Neural cell (in vitro differentiated cells): ENCODE measurements around the gene CIBAR2. TPM values are rescaled to one million over a fixed set of nuclear protein-coding genes. Genes with fewer than 3 reads are reported as not detected.

Experiments
- H2AFZ ChIP-seq: fragments of 200-600, 300-800 bp; sonication (generic), shearing (Covaris generic); 2 replicates; pipeline ENCODE4 v1.6.0; 2014; ENCODE audit warnings: low read depth, mild to moderate bottlenecking, antibody characterized with exemption, low read length, moderate library complexity
- H3F3A ChIP-seq: fragments of 200-600 bp; shearing (Covaris generic); 2 replicates; pipeline ENCODE4 v1.6.1; 2016; ENCODE audit warnings: mild to moderate bottlenecking, moderate library complexity, mixed read lengths, antibody characterized with exemption, low read length; ENCODE audit not compliant: insufficient read depth, poor library complexity, severe bottlenecking
- H3K27ac ChIP-seq: fragments of 200-600, 300-800 bp; sonication (generic), shearing (Covaris generic); 2 replicates; pipeline ENCODE4 v1.5.1; 2014; ENCODE audit warnings: mild to moderate bottlenecking, low read length, moderate library complexity
- H3K27me3 ChIP-seq: fragments of 300-800, 200-600 bp; sonication (generic), shearing (Covaris generic); 2 replicates; pipeline ENCODE4 v1.6.0; 2014; ENCODE audit warnings: mild to moderate bottlenecking, low read depth, low read length, moderate library complexity; ENCODE audit not compliant: insufficient read depth
- H3K36me3 ChIP-seq: fragments of 300-800, 200-600 bp; sonication (generic), shearing (Covaris generic); 2 replicates; pipeline ENCODE4 v1.5.1; 2014; ENCODE audit warnings: mild to moderate bottlenecking, antibody characterized with exemption, low read length, moderate library complexity; ENCODE audit not compliant: insufficient read depth
- H3K4me2 ChIP-seq: fragments of 300-800, 200-600 bp; sonication (generic), shearing (Covaris generic); 2 replicates; pipeline ENCODE4 v1.6.0; 2014; ENCODE audit warnings: mild to moderate bottlenecking, low read length
- H3K4me3 ChIP-seq: fragments of 300-800, 200-600 bp; sonication (generic), shearing (Covaris generic); 2 replicates; pipeline ENCODE4 v1.5.1; 2014; ENCODE audit warnings: mild to moderate bottlenecking, low read length, moderate library complexity
- H3K79me2 ChIP-seq: fragments of 200-600 bp; shearing (Covaris generic); replicated peaks from 2 replicates; pipeline ENCODE4 v1.6.0; 2014; ENCODE audit warnings: mild to moderate bottlenecking, low read length, moderate library complexity; ENCODE audit not compliant: insufficient read depth
- H3K9ac ChIP-seq: fragments of 300-800, 200-600 bp; sonication (generic), shearing (Covaris generic); 2 replicates; pipeline ENCODE4 v1.6.1; 2016; ENCODE audit warnings: mild to moderate bottlenecking, low read length, mixed read lengths
- H3K9me2 ChIP-seq: fragments of 200-600 bp; shearing (Covaris generic); 2 replicates; pipeline ENCODE4 v1.6.1; 2016; ENCODE audit warnings: mild to moderate bottlenecking, low read length, mixed read lengths; ENCODE audit not compliant: insufficient read depth
- H3K9me3 ChIP-seq: fragments of 200-600, 300-800 bp; sonication (generic), shearing (Covaris generic); 2 replicates; pipeline ENCODE4 v1.6.1; 2016; ENCODE audit warnings: mild to moderate bottlenecking, mixed run types, low read length, moderate library complexity, mixed read lengths
- H4K20me1 ChIP-seq: fragments of 200-600 bp; shearing (Covaris generic); 2 replicates; pipeline ENCODE4 v1.6.1; 2016; ENCODE audit warnings: mild to moderate bottlenecking, mixed run types; ENCODE audit not compliant: insufficient read depth
- EP300 ChIP-seq: fragments of 450-650 bp; conservative IDR thresholded peaks from 2 replicates; pipeline ENCODE4 v1.6.1; 2014; ENCODE audit warnings: antibody characterized with exemption, mild to moderate bottlenecking, moderate library complexity; ENCODE audit not compliant: poor library complexity, severe bottlenecking
- EZH2 ChIP-seq: fragments of 200-600, 300-800 bp; shearing (Covaris generic), sonication (generic); IDR thresholded peaks from 2 replicates; pipeline ENCODE4 v1.6.1; 2014; ENCODE audit warnings: antibody characterized with exemption, low read length, borderline replicate concordance, mild to moderate bottlenecking; ENCODE audit not compliant: insufficient read depth, poor library complexity, severe bottlenecking
- MXI1 ChIP-seq: fragments of 450-650 bp; conservative IDR thresholded peaks from 2 replicates; pipeline ENCODE4 v1.6.1; 2014; ENCODE audit warnings: antibody characterized with exemption, mild to moderate bottlenecking; ENCODE audit not compliant: poor library complexity, severe bottlenecking
- POLR2AphosphoS5 ChIP-seq: IDR thresholded peaks from 2 replicates; pipeline ENCODE4 v1.6.1; 2012
- RAD21 ChIP-seq: fragments of 450-650 bp; conservative IDR thresholded peaks from 2 replicates; pipeline ENCODE4 v1.6.1; 2014; ENCODE audit warnings: antibody characterized with exemption, mild to moderate bottlenecking, moderate library complexity
- SMC3 ChIP-seq: fragments of 450-650 bp; conservative IDR thresholded peaks from 2 replicates; pipeline ENCODE4 v1.6.1; 2014; ENCODE audit warnings: antibody characterized with exemption, mild to moderate bottlenecking, moderate library complexity; ENCODE audit not compliant: poor library complexity
- TAF1 ChIP-seq: IDR thresholded peaks from 2 replicates; pipeline ENCODE4 v1.6.1; 2012; ENCODE audit warnings: low read depth
- polyA plus RNA-seq: library from polyadenylated mRNA; depleted of rRNA; stranded (reverse); fragments of >200 nt; gene quantifications from 2 replicates; pipeline ENCODE4 v1.2.3, GENCODE V29; 2014
- TF ChIP-seq, protein P1 (sequence below): fragments of 450-650 bp; IDR thresholded peaks from 2 replicates; pipeline ENCODE4 v1.5.1; 2014; ENCODE audit warnings: antibody characterized with exemption, mild to moderate bottlenecking, moderate library complexity; ENCODE audit not compliant: poor library complexity, severe bottlenecking
- TF ChIP-seq, protein P2 (sequence below): IDR thresholded peaks from 2 replicates; pipeline ENCODE4 v1.6.1; 2012; ENCODE audit warnings: borderline replicate concordance

CIBAR2 gene
- polyA plus RNA-seq, 1 donor from 2014 or later, result not detected

DNA sequence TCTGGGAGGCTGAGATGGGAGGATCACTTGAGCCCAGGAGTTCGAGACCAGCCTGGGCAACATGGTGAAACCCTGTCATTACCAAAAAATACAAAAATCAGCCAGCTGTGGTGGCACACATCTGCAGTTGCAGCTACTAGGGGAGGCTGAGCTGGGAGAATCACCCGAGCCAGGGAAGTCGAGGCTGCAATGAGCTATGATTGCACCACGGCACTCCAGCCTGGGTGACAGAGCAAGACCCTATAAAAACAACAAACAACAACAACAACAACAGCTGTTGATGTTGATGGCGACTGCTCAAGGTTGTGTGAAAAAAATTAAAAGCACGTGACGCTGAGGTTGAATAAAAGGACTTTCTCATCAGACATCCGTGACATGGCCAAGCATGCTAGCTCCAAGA is 40.8 kb upstream of the CIBAR2 start:
- H3K9me2 ChIP-seq, result no peaks in the 10 kb centered on the region
- H3K9me3 ChIP-seq, result no peaks in the 10 kb centered on the region
- no peaks in the 10 kb centered on the region for H3K79me2 ChIP-seq
- H3F3A ChIP-seq, result no peaks in the 10 kb centered on the region
- no peaks in the 10 kb centered on the region for H4K20me1 ChIP-seq
- no peak overlapping the region for H3K4me2 ChIP-seq
- no peaks in the 10 kb centered on the region for H3K36me3 ChIP-seq
- H2AFZ ChIP-seq, result no peak overlapping the region
- H3K27me3 ChIP-seq, result no peaks in the 10 kb centered on the region
- H3K4me3 ChIP-seq, result no peak overlapping the region
- TF ChIP-seq RAD21 (no peak), TAF1 (no peak), MXI1 (no peak), POLR2AphosphoS5 (no peak), EZH2 (no peak), SMC3 (no peak), EP300 (no peak)
- TF ChIP-seq, protein P1, sequence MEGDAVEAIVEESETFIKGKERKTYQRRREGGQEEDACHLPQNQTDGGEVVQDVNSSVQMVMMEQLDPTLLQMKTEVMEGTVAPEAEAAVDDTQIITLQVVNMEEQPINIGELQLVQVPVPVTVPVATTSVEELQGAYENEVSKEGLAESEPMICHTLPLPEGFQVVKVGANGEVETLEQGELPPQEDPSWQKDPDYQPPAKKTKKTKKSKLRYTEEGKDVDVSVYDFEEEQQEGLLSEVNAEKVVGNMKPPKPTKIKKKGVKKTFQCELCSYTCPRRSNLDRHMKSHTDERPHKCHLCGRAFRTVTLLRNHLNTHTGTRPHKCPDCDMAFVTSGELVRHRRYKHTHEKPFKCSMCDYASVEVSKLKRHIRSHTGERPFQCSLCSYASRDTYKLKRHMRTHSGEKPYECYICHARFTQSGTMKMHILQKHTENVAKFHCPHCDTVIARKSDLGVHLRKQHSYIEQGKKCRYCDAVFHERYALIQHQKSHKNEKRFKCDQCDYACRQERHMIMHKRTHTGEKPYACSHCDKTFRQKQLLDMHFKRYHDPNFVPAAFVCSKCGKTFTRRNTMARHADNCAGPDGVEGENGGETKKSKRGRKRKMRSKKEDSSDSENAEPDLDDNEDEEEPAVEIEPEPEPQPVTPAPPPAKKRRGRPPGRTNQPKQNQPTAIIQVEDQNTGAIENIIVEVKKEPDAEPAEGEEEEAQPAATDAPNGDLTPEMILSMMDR, result no peak
- TF ChIP-seq, protein P2, sequence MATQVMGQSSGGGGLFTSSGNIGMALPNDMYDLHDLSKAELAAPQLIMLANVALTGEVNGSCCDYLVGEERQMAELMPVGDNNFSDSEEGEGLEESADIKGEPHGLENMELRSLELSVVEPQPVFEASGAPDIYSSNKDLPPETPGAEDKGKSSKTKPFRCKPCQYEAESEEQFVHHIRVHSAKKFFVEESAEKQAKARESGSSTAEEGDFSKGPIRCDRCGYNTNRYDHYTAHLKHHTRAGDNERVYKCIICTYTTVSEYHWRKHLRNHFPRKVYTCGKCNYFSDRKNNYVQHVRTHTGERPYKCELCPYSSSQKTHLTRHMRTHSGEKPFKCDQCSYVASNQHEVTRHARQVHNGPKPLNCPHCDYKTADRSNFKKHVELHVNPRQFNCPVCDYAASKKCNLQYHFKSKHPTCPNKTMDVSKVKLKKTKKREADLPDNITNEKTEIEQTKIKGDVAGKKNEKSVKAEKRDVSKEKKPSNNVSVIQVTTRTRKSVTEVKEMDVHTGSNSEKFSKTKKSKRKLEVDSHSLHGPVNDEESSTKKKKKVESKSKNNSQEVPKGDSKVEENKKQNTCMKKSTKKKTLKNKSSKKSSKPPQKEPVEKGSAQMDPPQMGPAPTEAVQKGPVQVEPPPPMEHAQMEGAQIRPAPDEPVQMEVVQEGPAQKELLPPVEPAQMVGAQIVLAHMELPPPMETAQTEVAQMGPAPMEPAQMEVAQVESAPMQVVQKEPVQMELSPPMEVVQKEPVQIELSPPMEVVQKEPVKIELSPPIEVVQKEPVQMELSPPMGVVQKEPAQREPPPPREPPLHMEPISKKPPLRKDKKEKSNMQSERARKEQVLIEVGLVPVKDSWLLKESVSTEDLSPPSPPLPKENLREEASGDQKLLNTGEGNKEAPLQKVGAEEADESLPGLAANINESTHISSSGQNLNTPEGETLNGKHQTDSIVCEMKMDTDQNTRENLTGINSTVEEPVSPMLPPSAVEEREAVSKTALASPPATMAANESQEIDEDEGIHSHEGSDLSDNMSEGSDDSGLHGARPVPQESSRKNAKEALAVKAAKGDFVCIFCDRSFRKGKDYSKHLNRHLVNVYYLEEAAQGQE, result no peak
- H3K27ac ChIP-seq, result no peak overlapping the region
- no peak overlapping the region for H3K9ac ChIP-seq

DNA sequence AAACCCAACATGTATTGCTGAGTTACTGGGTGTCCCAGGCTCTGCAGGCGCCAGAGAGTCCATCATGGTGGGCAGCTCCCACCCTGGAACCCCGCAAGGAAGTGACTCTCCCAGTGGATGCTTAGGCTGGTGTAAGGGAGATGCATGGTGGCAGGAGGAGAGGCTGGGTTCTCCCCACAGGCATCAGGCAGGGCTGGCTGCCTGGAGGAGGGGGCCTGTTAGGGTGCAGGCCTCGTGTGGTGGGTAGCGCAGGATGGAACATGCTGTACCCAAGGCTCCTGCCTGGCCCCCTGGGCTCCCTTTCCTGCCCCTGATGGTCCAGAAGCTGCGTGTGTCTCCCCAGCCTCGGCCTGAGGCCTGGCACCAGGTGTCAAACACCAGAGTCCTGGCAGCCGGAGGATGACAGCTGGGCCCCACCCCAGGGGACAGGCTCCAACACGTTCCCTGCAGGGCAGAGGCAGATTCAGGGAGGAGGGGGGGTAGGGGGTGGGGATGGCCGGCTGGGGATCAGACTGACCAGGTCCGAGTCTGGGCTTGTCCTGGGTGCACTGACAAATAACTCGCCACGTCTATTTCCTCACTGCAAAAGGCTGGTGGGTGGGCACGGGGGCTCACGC is 40.2 kb upstream of the CIBAR2 start:
- H4K20me1 ChIP-seq, result no peaks in the 10 kb centered on the region
- H3K4me3 ChIP-seq, result no peak overlapping the region
- no peaks in the 10 kb centered on the region for H3K79me2 ChIP-seq
- TF ChIP-seq RAD21 (no peak), EP300 (no peak), POLR2AphosphoS5 (no peak), MXI1 (no peak), EZH2 (no peak), SMC3 (no peak), TAF1 (no peak)
- TF ChIP-seq, protein P1, result no peak
- TF ChIP-seq, protein P2, result no peak
- no peaks in the 10 kb centered on the region for H3K27me3 ChIP-seq
- H3F3A ChIP-seq, result no peaks in the 10 kb centered on the region
- no peaks in the 10 kb centered on the region for H3K36me3 ChIP-seq
- no peak overlapping the region for H2AFZ ChIP-seq
- H3K9ac ChIP-seq, result no peak overlapping the region
- no peak overlapping the region for H3K27ac ChIP-seq
- H3K9me3 ChIP-seq, result no peaks in the 10 kb centered on the region
- H3K9me2 ChIP-seq, result no peaks in the 10 kb centered on the region
- no peak overlapping the region for H3K4me2 ChIP-seq
